GM13977 (cell line): ENCODE measurements around the gene TRIP6.

ENCODE experiments used
- DNase-seq: peaks from one replicate; pipeline ENCODE4 v3.0.0; 2012; ENCODE audit warnings: low spot score
- in situ Hi-C: fragments of 300-500 bp; cut with MboI; formaldehyde crosslinking; loops from one replicate; pipeline ENCODE4 v1.12.0; 2022; ENCODE audit warnings: low sequenced_read_pairs, low pct_unique_long_range_greater_than_20kb, mixed read lengths, inconsistent platforms; ENCODE audit not compliant: unreplicated experiment
- TF ChIP-seq, protein P1 (sequence below): IDR thresholded peaks from 2 replicates; pipeline ENCODE4 v1.5.1; 2012; ENCODE audit warnings: mild to moderate bottlenecking, control low read depth; ENCODE audit not compliant: insufficient read depth; ENCODE audit errors: extremely low read depth, missing control alignments

Gene TRIP6, protein sequence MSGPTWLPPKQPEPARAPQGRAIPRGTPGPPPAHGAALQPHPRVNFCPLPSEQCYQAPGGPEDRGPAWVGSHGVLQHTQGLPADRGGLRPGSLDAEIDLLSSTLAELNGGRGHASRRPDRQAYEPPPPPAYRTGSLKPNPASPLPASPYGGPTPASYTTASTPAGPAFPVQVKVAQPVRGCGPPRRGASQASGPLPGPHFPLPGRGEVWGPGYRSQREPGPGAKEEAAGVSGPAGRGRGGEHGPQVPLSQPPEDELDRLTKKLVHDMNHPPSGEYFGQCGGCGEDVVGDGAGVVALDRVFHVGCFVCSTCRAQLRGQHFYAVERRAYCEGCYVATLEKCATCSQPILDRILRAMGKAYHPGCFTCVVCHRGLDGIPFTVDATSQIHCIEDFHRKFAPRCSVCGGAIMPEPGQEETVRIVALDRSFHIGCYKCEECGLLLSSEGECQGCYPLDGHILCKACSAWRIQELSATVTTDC

DNA sequence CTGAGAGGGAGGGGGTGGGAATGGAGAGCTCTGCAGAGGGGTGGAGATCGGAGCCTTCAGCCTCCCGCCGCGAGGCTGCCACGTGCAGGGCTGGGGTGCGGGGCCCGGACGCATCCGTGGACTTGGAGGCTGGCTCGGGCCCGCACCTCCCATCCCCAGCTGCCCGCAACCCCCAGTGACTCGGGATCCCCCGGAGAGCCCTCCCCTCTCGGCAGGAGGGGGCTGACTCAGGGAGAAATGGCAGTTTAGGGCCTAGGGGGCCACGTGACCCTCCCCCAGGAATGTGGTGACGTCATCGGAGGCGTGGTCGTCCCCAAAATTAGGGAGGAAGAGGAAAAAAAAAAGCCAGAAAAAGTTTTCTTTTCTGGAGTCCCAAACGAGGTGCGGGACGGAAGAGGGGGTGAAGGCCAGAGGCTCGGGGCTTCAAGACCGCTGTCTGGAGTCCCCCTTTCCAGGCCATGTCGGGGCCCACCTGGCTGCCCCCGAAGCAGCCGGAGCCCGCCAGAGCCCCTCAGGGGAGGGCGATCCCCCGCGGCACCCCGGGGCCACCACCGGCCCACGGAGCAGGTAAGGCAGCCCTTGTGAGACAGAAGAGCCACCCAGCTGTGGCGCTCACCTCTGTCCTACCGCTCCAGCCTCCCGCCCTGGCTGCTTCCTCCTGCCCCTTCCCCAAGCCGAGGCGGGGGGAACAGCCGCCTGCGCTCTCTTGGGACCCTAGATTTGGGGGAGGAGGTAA, at the start of gene TRIP6:
Gene TRIP6 (plus strand): TSS at position 348 of the 736 bp plus-strand sequence. CDS start 111 bp downstream, at position 459.
- in situ Hi-C loops: no loop called here
- TF ChIP-seq, protein P1, sequence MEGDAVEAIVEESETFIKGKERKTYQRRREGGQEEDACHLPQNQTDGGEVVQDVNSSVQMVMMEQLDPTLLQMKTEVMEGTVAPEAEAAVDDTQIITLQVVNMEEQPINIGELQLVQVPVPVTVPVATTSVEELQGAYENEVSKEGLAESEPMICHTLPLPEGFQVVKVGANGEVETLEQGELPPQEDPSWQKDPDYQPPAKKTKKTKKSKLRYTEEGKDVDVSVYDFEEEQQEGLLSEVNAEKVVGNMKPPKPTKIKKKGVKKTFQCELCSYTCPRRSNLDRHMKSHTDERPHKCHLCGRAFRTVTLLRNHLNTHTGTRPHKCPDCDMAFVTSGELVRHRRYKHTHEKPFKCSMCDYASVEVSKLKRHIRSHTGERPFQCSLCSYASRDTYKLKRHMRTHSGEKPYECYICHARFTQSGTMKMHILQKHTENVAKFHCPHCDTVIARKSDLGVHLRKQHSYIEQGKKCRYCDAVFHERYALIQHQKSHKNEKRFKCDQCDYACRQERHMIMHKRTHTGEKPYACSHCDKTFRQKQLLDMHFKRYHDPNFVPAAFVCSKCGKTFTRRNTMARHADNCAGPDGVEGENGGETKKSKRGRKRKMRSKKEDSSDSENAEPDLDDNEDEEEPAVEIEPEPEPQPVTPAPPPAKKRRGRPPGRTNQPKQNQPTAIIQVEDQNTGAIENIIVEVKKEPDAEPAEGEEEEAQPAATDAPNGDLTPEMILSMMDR: no peak
- peak; percentile 86 for DNase-seq

DNA sequence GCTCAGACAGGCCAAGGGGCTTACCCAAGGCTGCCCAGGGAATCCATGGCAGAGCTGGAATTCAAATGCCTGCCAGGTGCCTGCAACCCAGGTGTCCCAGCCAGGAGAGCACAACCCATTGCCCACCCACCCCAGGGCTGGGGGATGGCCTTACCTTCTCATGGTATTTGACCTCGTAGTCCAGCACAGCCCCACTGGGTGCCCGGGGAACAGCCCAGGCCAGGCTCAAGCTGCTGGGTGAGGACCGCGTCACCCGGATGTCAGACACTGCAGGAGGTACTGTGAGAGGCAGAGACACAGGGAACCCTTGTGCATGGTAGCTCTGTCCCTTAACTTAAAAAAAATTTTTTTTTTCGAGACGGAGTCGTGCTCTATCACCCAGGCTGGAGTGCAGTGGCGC, 48.8 kb upstream of the TRIP6 start:
- no peak for DNase-seq
- in situ Hi-C loops: no loop called here
- TF ChIP-seq, protein P1: no peak

DNA sequence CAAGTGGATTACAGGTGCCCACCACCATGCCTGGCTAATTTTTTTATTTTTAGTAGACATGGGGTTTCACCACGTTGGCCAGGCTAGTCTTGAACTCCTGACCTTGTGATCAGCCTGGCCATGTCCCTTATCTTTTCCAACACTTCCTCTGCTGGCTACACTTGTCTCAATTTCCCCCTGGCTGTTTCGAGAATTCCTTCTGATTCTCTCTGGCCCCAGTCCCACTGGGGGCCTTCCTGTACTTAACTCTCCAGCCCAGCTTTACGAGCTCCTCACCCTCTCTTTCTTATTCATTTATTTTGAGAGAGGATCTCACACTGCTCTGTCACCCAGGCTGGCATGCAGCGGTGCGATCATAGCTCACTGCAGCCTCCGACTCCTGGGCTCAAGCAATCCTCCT, 48.4 kb upstream of the TRIP6 start:
- in situ Hi-C loops: no loop called here
- TF ChIP-seq, protein P1: no peak
- no peak for DNase-seq

DNA sequence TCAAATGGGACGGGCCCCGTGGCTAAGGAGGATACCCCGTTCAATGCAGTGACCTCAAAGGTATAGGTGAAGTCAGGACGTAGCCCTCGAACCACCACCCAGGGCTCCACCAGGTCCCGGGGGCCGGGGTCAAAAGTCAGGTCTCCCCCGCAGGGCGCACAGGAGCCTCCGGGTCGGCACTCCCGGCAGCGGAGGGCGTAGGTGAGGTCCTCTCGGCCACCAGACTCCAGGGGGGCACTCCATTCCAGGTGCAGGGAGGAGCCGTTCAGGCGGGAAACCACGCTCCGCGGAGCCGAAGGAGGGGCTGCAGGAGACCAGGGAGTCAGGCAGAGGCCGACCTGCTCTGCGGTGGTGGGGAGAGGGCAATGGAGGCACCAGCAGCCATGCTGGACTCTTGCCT, 47.6 kb upstream of the TRIP6 start:
- no peak for DNase-seq
- in situ Hi-C loops: no loop called here
- TF ChIP-seq, protein P1: no peak

DNA sequence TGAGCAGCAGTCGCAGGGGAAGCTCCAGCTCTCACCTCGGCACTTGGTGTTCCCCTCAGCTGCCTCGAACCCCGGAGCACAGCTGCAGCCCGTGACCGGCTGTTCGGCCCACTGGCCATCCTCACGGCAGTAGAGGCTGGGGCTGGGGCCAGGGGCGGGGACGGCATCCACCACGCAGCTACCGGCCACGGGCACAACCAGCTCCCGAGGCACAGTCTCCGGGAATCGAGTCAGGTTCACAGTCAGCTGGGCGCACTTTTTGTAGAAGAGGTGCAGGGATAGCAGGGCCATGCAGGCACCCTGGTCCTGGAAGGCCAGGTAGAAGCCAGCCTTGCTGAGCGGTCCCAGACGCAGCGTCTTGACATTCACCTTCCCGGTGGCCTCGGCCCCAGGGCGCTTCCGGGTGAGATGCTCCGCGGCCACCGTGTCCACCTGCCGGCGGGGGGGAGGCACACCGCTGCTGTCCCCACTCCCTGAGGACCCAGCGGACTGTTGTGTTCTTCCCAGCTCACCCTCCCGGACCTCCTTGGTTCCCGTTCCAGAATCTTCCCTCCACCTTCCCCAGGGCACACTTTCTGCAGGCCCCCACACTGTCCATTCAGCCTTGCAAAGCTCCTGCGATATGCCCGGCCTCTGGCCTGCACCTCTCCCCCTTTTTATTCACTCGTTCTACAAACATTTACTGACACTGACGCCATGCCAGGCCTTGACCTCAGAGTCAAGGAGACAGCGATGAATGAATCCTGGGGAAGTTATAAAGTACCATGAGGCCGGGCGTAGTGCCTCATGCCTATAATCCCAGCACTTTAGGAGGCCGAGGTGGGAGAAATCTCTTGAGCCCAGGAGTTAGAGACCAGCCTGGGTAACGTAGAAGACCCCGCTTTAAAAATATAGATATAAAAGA, 44.7 kb upstream of the TRIP6 start:
- TF ChIP-seq, protein P1: no peak
- in situ Hi-C loops: no loop called here
- DNase-seq: peak; percentile 8

DNA sequence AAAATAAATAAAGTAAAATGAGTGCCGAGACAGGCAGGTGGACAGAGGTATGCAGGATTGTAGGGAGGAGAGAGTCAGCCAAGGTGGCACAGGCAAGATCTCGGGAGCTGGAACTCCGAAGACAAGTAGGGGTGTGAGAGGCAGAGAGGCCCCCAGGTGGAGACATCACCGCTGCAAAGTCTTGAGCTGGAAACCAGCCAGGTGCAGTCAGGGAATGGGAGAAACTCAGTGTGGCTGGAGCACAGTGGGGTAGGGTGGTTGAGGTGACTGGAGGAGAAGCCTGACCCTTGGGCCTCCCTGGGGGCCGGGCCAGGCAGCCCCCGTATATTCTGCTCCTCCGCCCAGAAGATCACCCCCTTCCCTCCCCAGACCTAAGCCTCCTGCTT, 44.1 kb upstream of the TRIP6 start:
- TF ChIP-seq, protein P1: no peak
- DNase-seq: no peak
- in situ Hi-C loops: no loop called here
